GM18858 (cell line): Measurements from ENCODE around the gene PIK3C3.
A peak's percentile ranks its signal among the peaks of the same experiment; 100 is the strongest.
"Not testable (repeated sequence)": the region's sequence is repeated elsewhere in the genome, so short reads cannot be mapped to it uniquely, and the experiment has no call there.

Experiments used
- ATAC-seq: cut with Tn5 transposase; IDR thresholded peaks from one replicate; pipeline ENCODE4 v1.9.1; 2021; ENCODE audit not compliant: unreplicated experiment

The PIK3C3 gene

GRCh38 chr18:42018831-42019230 is 63.8 kb downstream of the PIK3C3 start:
- ATAC-seq = no peak

GRCh38 chr18:42024131-42024530 is 69.1 kb downstream of the PIK3C3 start:
- ATAC-seq = peak; percentile 25

- no peak for ATAC-seq
These were observed 70.5 kb downstream of the PIK3C3 start for GRCh38 chr18:42025491-42025890.

GRCh38 chr18:42025974-42026625 is 71.1 kb downstream of the PIK3C3 start:
- peak; percentile 95 for ATAC-seq

- ATAC-seq = no peak
These were observed 73.3 kb downstream of the PIK3C3 start for GRCh38 chr18:42028247-42028832.

- no peak for ATAC-seq
These were observed 74.1 kb downstream of the PIK3C3 start for GRCh38 chr18:42029092-42029491.

GRCh38 chr18:42030586-42031182 is 75.7 kb downstream of the PIK3C3 start:
- no peak for ATAC-seq

- no peak for ATAC-seq
These were observed 77.4 kb downstream of the PIK3C3 start for GRCh38 chr18:42032447-42032846.

- ATAC-seq = no peak
These were observed 78.2 kb downstream of the PIK3C3 start for GRCh38 chr18:42033137-42033810.

GRCh38 chr18:42038936-42039335 is 83.9 kb downstream of the PIK3C3 start:
- ATAC-seq = no peak

- ATAC-seq = no peak
These were observed 84.4 kb downstream of the PIK3C3 start for GRCh38 chr18:42039396-42039795.

- no peak for ATAC-seq
These were observed 86.8 kb downstream of the PIK3C3 start for GRCh38 chr18:42041793-42042192.

- ATAC-seq = no peak
These were observed 90.3 kb downstream of the PIK3C3 start for GRCh38 chr18:42045346-42045745.

GRCh38 chr18:42047721-42048120 is 92.7 kb downstream of the PIK3C3 start:
- ATAC-seq = no peak

- ATAC-seq = no peak
These were observed 93.1 kb downstream of the PIK3C3 start for GRCh38 chr18:42048158-42048557.

GRCh38 chr18:42049536-42049935 is 94.5 kb downstream of the PIK3C3 start:
- ATAC-seq = not testable (repeated sequence)

GRCh38 chr18:42051411-42051810 is 96.4 kb downstream of the PIK3C3 start:
- no peak for ATAC-seq

- no peak for ATAC-seq
These were observed 97.2 kb downstream of the PIK3C3 start for GRCh38 chr18:42052122-42052708.

- ATAC-seq = peak; percentile 92
These were observed 98.3 kb downstream of the PIK3C3 start for GRCh38 chr18:42053188-42053781.

GRCh38 chr18:42064109-42064508 is 109.1 kb downstream of the PIK3C3 start:
- no peak for ATAC-seq

- no peak for ATAC-seq
These were observed 112.5 kb downstream of the PIK3C3 start for GRCh38 chr18:42067518-42067917.
